Parathyroid adenoma (tissue), 2 donors: Measurements from ENCODE around the gene CEP83.
"Not testable (repeated sequence)": the region's sequence is repeated elsewhere in the genome, so short reads cannot be mapped to it uniquely, and the experiment has no call there.

Experiments used
- H2AFZ ChIP-seq: fragments of 300-600 bp; sonication (generic); one replicate; pipeline ENCODE4 v1.7.0; 2017; ENCODE audit warnings: antibody characterized with exemption, mild to moderate bottlenecking
- H3K27ac ChIP-seq: fragments of 300-600 bp; sonication (generic); one replicate; pipeline ENCODE4 v1.7.0; 2017
- H3K27me3 ChIP-seq: fragments of 300-600 bp; sonication (generic); one replicate; pipeline ENCODE4 v1.7.0; 2017; ENCODE audit warnings: low read length; ENCODE audit not compliant: control insufficient read depth, insufficient read depth
- H3K36me3 ChIP-seq: fragments of 300-600 bp; sonication (generic); one replicate; pipeline ENCODE4 v1.7.0; 2017; ENCODE audit warnings: low read length; ENCODE audit not compliant: control insufficient read depth, insufficient read depth
- H3K4me1 ChIP-seq: fragments of 300-600 bp; sonication (generic); one replicate; pipeline ENCODE4 v1.7.0; 2017; ENCODE audit warnings: control low read depth
- H3K4me2 ChIP-seq: fragments of 300-600 bp; sonication (generic); one replicate; pipeline ENCODE4 v1.7.0; 2017; ENCODE audit warnings: low read length
- H3K4me3 ChIP-seq: fragments of 300-600 bp; sonication (generic); one replicate; pipeline ENCODE4 v1.7.0; 2017; ENCODE audit warnings: low read depth, low read length
- H3K79me2 ChIP-seq: fragments of 300-600 bp; sonication (generic); one replicate; pipeline ENCODE4 v1.7.0; 2017; ENCODE audit warnings: control low read depth
- H3K9ac ChIP-seq: fragments of 300-600 bp; sonication (generic); one replicate; pipeline ENCODE4 v1.7.0; 2017; ENCODE audit warnings: mild to moderate bottlenecking
- H3K9me3 ChIP-seq: fragments of 300-600 bp; sonication (generic); one replicate; pipeline ENCODE4 v1.7.0; 2017; ENCODE audit warnings: low read length; ENCODE audit not compliant: control insufficient read depth
- CTCF ChIP-seq: fragments of 300-600 bp; sonication (generic); IDR thresholded peaks from one replicate; pipeline ENCODE4 v1.7.0; 2017; ENCODE audit warnings: antibody characterized with exemption, mild to moderate bottlenecking
- donor health status: primary hyperparathyroidism.

CEP83 gene

GRCh38 chr12:94326234-94326633, 133.4 kb downstream of the CEP83 start:
- Histone ChIP-seq H3K4me1 (no peaks in the 10 kb centered on the region), H3K4me2 (no peak overlapping the region), H3K27me3 (no peaks in the 10 kb centered on the region), H2AFZ (no peak overlapping the region), H3K36me3 (no peaks in the 10 kb centered on the region), H3K9me3 (no peaks in the 10 kb centered on the region), H3K27ac (no peak overlapping the region), H3K79me2 (no peaks in the 10 kb centered on the region), H3K9ac (no peak overlapping the region), H3K4me3 (no peak overlapping the region)
- no peak for TF ChIP-seq CTCF

- Histone ChIP-seq H3K27me3 (no peaks in the 10 kb centered on the region), H3K4me1 (no peaks in the 10 kb centered on the region), H2AFZ (no peak overlapping the region), H3K4me2 (no peak overlapping the region), H3K4me3 (no peak overlapping the region), H3K27ac (no peak overlapping the region), H3K36me3 (no peaks in the 10 kb centered on the region), H3K9ac (no peak overlapping the region), H3K9me3 (no peaks in the 10 kb centered on the region), H3K79me2 (no peaks in the 10 kb centered on the region)
- TF ChIP-seq CTCF = no peak
These were observed 137.3 kb downstream of the CEP83 start for GRCh38 chr12:94322346-94322745.

GRCh38 chr12:94320109-94320508, 139.6 kb downstream of the CEP83 start:
- Histone ChIP-seq H3K4me2 (no peak overlapping the region), H3K4me1 (no peaks in the 10 kb centered on the region), H3K4me3 (no peak overlapping the region), H2AFZ (no peak overlapping the region), H3K79me2 (no peaks in the 10 kb centered on the region), H3K36me3 (no peaks in the 10 kb centered on the region), H3K27ac (no peak overlapping the region), H3K9ac (no peak overlapping the region), H3K27me3 (no peaks in the 10 kb centered on the region), H3K9me3 (no peaks in the 10 kb centered on the region)
- TF ChIP-seq CTCF = no peak

GRCh38 chr12:94318181-94318580, 141.5 kb downstream of the CEP83 start:
- TF ChIP-seq CTCF = no peak
- no peaks in the 10 kb centered on the region for H3K27me3 ChIP-seq
- H2AFZ ChIP-seq = no peak overlapping the region
- H3K27ac ChIP-seq = no peak overlapping the region
- no peak overlapping the region for H3K4me2 ChIP-seq
- H3K79me2 ChIP-seq = no peaks in the 10 kb centered on the region
- H3K9me3 ChIP-seq = no peaks in the 10 kb centered on the region
- H3K4me3 ChIP-seq = no peak overlapping the region
- no peaks in the 10 kb centered on the region for H3K36me3 ChIP-seq
- no peaks in the 10 kb centered on the region for H3K4me1 ChIP-seq
- H3K9ac ChIP-seq = no peak overlapping the region

GRCh38 chr12:94316600-94316999, 143.1 kb downstream of the CEP83 start:
- not testable (repeated sequence) for H3K27me3 ChIP-seq, H3K9me3 ChIP-seq, H3K4me1 ChIP-seq, H3K4me2 ChIP-seq, H3K79me2 ChIP-seq, H3K4me3 ChIP-seq, H3K36me3 ChIP-seq, H3K9ac ChIP-seq, H3K27ac ChIP-seq, H2AFZ ChIP-seq
